Head of caudate nucleus (tissue), 42 donors: ENCODE results near the gene TIMM23.
"Not testable (repeated sequence)": the region's sequence is repeated elsewhere in the genome, so short reads cannot be mapped to it uniquely, and the experiment has no call there.

Source experiments
- DNase-seq, 42 donors: peaks; one replicate each; pipeline versions ENCODE4 v3.0.0 to v3.0.0-alpha.2; 2020 to 2021; ENCODE audit warnings: mixed read lengths in 7 of 42
- intact Hi-C: fragments of 100-400 bp; cut with DNase I; formaldehyde crosslinking; loops from one replicate; pipeline ENCODE4 v1.15.0; 2022

Gene TIMM23

GRCh38 chr10:45972106-45972812 lies at the start of gene TIMM23:
TSS of gene TIMM23 (plus strand) at chr10:45972489. CDS start at chr10:45972625, 136 bp downstream.
- intact Hi-C loops = loop anchor here (10.0 kb wide), 1 partner anchor 63 kb away; the partner anchor contains the start of gene NCOA4
- peak; percentile 74 to 96 (median 91) for DNase-seq

- DNase-seq, intact Hi-C loops: not testable (repeated sequence)
Measured at GRCh38 chr10:45926790-45927189, 45.5 kb upstream of the TIMM23 start.

GRCh38 chr10:45931305-45931704 lies 41.0 kb upstream of the TIMM23 start:
- intact Hi-C loops, DNase-seq: not testable (repeated sequence)

DNA sequence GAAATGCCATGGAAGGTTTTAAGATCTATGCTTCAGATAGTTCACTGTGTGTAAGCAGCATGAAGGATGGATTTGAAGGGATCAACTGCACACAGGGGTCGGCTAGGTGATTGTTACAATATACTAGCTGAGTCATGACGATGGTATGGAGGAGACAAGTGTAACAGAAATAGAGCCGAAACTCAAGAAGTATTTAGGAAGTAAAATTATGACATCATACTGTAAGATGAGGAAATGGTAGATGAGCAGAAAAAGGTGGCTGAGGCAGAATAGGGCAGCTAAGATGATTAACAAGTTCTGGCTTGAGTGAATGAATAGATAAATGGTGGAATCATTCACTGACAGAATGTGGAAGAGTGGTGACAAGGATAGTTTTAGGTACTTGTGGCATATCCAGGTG lies 37.5 kb upstream of the TIMM23 start:
- intact Hi-C loops, DNase-seq: not testable (repeated sequence)

DNA sequence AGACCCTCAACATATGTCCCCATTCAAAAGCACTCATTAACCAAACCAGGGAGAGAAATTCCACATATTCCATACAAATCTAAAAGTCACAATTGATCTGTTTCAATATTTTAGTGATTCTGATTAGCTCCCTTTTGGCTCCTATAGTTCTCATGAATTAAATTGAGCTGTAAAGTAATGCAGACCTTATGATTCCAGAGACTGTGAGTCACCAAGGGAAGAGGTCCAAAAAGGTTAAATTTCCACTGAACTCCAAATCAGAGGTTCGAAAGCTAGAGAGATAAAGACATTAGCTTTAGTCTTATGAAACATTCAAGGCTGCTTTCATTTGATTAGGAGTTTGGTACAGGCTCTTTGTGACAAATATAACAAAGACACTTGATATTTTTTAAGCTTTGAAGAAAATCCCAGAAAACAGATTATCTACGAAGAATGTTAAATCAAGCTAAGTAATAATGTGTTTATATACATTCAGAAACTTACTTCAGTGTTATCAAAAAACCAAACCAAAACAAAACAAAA lies 33.1 kb upstream of the TIMM23 start:
- intact Hi-C loops, DNase-seq: not testable (repeated sequence)

- intact Hi-C loops, DNase-seq: not testable (repeated sequence)
Measured at GRCh38 chr10:45941196-45941595, 31.1 kb upstream of the TIMM23 start.

- DNase-seq, intact Hi-C loops: not testable (repeated sequence)
Measured at GRCh38 chr10:45945476-45945875, 26.8 kb upstream of the TIMM23 start.

DNA sequence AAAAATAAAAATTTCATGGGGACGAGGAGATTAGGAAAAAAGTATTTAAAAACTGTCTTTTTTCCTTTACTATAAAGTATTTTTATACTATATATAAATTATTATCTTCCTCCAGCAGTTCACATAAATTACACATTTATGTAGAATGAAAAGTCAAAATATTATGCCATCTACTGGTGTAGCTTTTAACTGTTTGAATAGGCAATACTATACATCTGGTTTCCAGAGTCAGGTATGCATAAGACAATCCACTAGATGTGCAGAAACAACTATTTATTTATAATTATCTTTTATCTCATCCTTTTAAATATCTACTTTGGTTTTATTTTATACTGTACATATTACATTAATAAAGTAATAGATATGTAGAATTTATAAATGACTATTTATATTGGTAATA lies 24.9 kb upstream of the TIMM23 start:
- intact Hi-C loops = not testable (repeated sequence)

GRCh38 chr10:45948801-45949200 lies 23.5 kb upstream of the TIMM23 start:
- DNase-seq, intact Hi-C loops: not testable (repeated sequence)

More for the DNA sequence above, 24.9 kb upstream of the TIMM23 start:
- DNase-seq = not testable (repeated sequence)

- DNase-seq, intact Hi-C loops: not testable (repeated sequence)
Measured at GRCh38 chr10:45954367-45954766, 17.9 kb upstream of the TIMM23 start.

DNA sequence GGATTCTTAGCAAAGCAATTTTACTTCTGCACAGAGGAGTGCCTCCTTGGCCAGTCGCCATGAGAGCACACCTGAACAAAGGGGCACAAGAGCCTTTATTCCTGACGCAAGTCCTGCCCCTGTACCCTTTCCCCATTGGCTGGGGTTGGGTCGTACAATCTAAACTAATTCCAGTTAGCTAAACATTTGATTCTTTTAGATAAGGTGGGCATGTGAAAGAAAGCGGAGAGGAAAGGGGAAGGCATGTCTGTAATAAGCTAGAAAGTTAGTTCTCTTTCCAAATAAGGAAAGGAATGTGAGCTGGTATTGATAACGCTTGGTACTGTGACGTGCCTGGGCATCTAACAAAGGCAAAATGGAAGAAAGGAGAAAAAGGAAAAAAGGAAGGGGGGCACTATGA lies 15.7 kb upstream of the TIMM23 start:
- intact Hi-C loops, DNase-seq: not testable (repeated sequence)

DNA sequence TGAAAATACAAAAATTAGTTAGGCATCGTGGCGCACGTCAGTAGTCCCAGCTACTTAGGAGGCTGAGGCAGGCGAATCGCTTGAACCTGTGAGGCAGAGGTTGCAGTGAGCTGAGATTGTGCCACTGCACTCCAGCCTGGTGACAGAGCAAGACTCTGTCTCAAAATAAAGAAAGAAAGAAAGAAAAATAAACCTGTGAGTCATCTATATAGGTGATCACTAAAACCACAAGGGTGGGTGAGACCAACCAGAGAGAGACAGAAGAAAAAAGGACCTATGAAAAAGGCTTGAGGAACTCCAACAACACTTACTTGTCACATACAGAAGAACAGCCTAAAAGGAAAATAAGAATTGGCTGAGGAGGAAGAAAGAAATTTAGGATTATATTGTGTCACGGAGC lies 14.4 kb upstream of the TIMM23 start:
- DNase-seq, intact Hi-C loops: not testable (repeated sequence)

- DNase-seq, intact Hi-C loops: not testable (repeated sequence)
Measured at GRCh38 chr10:45962686-45963452, 9.4 kb upstream of the TIMM23 start.

GRCh38 chr10:45971019-45971418 lies 1.3 kb upstream of the TIMM23 start:
- DNase-seq = not testable (repeated sequence)
- intact Hi-C loops = loop anchor here (10.0 kb wide), 1 partner anchor 64 kb away; the partner anchor contains the start of gene NCOA4

GRCh38 chr10:45971742-45972105 lies 565 bp upstream of the TIMM23 start:
- intact Hi-C loops = loop anchor here (10.0 kb wide), 1 partner anchor 63 kb away; the partner anchor contains the start of gene NCOA4
- DNase-seq = peak in 3 of 42 donors; percentile 1 to 12 (median 1)

DNA sequence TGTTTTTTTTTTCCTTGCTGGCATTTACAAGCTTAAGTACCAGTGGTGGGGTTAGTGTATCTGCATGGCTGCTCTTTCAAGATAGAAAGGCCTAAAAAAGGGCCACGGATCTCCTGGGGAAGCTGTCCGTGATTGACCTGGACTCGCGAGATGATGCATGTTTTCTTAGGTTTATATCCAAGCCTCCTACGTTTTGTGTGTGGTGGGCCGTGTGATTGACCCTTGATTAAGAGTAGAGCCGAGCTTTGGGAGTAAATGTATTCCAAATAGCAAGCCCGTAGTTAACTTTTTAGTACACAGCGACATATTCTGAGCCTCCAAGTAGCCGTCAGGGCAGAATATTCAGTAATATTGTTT lies 502 bp downstream of the TIMM23 start:
- intact Hi-C loops = loop anchor here (10.0 kb wide), 1 partner anchor 62 kb away; the partner anchor contains the start of gene NCOA4
- not testable (repeated sequence) for DNase-seq

DNA sequence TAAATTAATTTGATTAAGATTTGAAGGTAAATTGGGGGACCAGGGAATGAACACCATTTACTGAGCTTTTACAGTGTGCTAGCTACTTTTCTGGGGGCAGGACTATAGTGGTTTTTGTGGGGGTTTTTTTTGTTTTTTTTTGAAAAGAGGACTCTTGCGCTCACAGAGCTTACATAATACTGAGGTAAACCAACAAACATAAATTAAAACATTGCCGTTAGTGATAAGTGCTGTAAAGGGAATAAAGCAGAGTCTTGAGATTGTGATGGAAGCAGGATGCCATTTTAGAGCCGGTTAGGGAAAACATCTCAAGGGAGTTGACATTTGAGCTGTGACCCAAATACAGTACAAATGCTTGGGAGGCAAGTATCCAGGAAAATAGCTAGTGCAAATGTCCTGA lies 1.8 kb downstream of the TIMM23 start:
- DNase-seq = not testable (repeated sequence)
- intact Hi-C loops = loop anchor here (10.0 kb wide), 1 partner anchor 61 kb away; the partner anchor contains the start of gene NCOA4

DNA sequence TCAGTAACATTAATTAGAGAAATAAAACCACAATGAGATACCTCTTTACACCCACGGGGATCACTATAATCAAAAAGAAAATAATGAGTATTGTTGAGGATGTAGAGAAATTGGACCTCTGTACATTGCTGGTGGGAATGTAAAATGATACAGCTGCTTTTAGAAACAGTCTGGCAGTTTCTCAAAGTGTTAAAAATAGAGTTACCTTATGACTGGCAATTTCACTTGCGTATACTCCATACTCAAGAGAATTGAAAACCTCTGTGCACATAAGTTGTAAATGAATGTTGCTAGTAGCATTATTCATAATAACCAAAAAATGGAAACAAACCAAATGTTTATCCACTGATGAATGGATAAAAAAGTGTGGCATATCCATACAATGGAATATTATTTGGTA lies 6.3 kb downstream of the TIMM23 start:
- intact Hi-C loops = loop anchor here (10.0 kb wide), 1 partner anchor 56 kb away; the partner anchor contains the start of gene NCOA4
- not testable (repeated sequence) for DNase-seq

DNA sequence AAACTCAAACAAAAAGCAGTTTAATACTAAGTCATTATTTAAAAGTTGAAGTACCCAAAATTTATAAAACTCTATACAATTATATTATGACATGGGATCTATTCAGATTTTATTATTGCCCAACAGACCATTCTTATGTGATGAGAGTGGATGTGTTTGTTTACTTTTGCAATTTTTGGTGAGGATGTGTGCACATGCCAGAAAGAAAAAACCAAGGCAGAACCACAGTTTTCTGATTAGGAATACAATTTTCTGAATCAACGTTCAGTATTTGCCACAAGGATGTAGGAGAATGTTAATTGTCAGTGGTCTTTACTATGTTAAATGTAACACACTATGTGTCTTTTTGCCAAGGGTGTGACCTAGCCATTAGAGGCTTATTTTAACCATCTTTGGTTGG lies 9.1 kb downstream of the TIMM23 start:
- intact Hi-C loops, DNase-seq: not testable (repeated sequence)
